ENCODE results near the gene SDR9C7. TPM values are rescaled to one million over a fixed set of nuclear protein-coding genes. Genes with fewer than 3 reads are reported as not detected.
"Not testable (repeated sequence)": the region's sequence is repeated elsewhere in the genome, so short reads cannot be mapped to it uniquely, and the experiment has no call there.

Gene SDR9C7
- total RNA-seq, result not detected

DNA sequence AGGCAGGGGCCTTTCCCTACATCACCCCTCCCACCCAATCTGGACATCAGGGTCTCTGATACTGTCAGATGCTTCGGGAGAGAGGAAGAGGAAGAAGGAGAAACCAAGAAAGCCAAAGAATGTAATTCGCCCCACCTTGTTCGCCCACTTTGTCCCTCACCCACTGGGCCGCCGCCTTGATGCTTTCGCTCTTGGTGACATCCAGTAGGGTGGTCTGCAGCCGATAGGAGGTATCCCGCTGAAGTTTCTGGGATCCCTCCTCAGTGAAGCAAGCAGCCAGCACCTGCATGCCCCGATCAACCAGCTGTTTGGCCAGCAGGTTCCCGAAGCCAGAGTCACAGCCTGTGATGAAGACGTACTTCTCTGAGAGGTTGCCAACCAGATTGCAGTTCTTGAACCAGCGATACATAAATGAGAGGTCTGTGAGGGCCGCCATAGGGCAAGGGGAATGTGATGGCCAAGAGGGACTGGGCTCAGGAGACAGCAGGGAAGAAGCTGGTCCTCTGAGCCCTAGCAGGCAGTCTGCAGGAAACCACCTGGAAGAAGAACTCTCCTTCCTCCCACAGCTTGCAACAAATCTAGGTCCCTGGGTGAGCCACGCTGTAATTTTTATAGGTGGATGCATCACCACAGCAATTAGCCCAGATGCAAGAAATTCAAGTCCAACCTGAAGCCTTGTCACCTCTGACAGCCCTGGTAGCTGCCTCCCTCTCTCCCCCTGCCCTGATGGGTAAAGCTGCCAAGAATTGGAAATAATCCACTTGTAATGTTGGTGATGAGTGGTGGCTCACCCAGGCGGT lies at the start of gene SDR9C7:
TSS of gene SDR9C7 (minus strand) at position 583 of the 800 bp plus-strand sequence. CDS start at position 436, 147 bp downstream.
- POLR2A ChIA-PET, result no interaction called here
- H3K4me3 Mint-ChIP-seq, result no peak within 1 kb of the TSS
- intact Hi-C loops (cut with micrococcal nuclease), result no loop called here
- H3K4me1 Mint-ChIP-seq (ENCODE audit: low read depth), result peaks cover 3% of the 10 kb centered on the region
- no peaks in the 10 kb centered on the region for H3K36me3 Mint-ChIP-seq
- DNase-seq, result no peak
- H3K27ac Mint-ChIP-seq, result no peak within 1 kb of the TSS
- H3K9me3 Mint-ChIP-seq, result no peaks in the 10 kb centered on the region
- peaks cover 2% of the 10 kb centered on the region for H3K27me3 Mint-ChIP-seq
- CTCF ChIA-PET, result no interaction called here

DNA sequence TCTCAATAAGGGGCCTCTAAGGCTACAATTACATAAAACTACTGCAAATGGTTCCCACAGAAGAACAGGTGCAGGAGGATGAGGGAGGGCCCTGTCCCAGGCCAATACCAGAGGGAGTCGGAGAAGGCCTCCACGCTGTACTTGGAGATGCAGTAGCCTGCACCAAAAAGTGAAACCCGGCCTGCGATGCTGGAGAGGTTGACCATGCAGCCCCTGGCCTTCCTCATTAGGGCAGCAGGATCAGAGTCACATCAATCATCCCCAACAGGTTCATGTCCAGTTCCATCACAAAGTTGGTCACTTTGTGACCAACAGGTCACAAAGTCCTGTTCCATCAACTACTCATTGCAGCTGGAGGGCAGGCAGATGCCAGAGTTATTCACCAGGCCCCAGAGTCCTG lies 49.2 kb upstream of the SDR9C7 start:
- CTCF ChIA-PET, result no interaction called here
- Mint-ChIP-seq H3K4me1 (ENCODE audit: low read depth) (peaks cover 3% of the 10 kb centered on the region), H3K27me3 (no peaks in the 10 kb centered on the region), H3K27ac (no peak overlapping the region), H3K4me3 (no peak overlapping the region), H3K36me3 (no peaks in the 10 kb centered on the region), H3K9me3 (no peaks in the 10 kb centered on the region)
- intact Hi-C loops (cut with micrococcal nuclease), result no loop called here
- POLR2A ChIA-PET, result no interaction called here
- no peak for DNase-seq

DNA sequence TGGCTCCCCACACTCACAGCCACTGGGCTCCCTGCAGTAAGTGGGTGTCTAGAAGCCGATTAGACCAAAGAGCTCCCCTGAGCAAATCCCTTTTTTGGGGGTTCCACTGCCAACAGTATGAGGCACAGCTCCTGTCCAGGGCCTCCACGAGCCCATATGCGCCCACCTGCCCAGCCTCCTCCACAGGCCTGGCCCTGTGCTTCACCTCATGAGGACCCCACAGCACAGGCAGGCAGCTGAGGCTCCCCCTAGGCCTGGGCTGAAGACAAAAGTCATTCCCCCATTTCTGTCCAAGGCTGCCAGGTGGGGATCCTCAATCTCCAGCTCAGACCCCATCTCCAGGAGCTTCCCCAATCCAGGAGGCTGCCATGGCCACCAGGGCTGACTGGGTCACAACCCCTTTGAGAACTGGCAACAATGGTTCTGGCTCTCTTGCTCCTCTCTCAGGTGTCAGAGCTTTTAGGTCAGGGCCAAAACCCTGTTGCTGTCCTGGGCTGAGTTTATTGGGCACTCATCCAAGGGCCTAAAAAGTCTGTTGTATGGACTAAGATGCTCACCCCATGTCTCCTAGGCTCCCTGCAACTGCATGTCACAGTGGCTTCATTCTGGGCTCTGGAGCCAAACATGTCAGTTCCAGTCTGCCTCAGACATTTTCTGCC lies 48.5 kb upstream of the SDR9C7 start:
- H3K9me3 Mint-ChIP-seq; POLR2A ChIA-PET; CTCF ChIA-PET; H3K27me3 Mint-ChIP-seq; H3K27ac Mint-ChIP-seq; H3K4me3 Mint-ChIP-seq; H3K36me3 Mint-ChIP-seq; DNase-seq; intact Hi-C loops (cut with micrococcal nuclease); H3K4me1 Mint-ChIP-seq (ENCODE audit: low read depth): not testable (repeated sequence)

DNA sequence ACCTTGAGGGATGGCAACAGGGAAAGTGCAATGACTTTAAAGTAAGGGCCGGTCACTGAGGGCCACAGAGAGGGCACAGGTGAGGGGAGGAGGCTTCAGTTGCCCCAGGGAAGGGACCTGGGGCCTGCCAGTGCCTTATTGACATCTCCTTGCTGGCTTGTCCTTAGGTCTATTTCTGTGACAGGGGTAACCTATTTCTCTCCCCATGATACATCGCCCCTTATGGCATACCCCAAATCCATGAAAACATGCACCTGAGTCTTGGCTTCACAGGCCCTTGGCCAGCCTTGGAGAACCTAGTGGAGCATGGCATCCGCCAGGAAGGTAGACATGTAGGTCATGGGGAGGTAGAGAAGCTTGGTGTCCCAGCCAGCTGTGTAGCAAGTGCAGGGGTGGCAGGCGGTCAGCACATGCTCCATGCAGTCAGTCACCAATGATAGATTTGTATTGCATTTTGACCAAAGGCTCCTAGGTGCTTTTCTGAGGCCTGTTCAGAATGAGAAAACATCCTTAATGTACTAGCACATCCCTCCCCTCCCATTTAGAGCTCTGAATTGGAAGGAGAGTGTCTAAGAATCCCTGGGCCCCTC lies 46.8 kb upstream of the SDR9C7 start:
- CTCF ChIA-PET, result no interaction called here
- no peak overlapping the region for H3K4me3 Mint-ChIP-seq
- no peaks in the 10 kb centered on the region for H3K36me3 Mint-ChIP-seq
- H3K27ac Mint-ChIP-seq, result no peak overlapping the region
- DNase-seq, result no peak
- POLR2A ChIA-PET, result no interaction called here
- H3K9me3 Mint-ChIP-seq, result no peaks in the 10 kb centered on the region
- no peaks in the 10 kb centered on the region for H3K4me1 Mint-ChIP-seq (ENCODE audit: low read depth)
- no peaks in the 10 kb centered on the region for H3K27me3 Mint-ChIP-seq
- intact Hi-C loops (cut with micrococcal nuclease), result no loop called here

DNA sequence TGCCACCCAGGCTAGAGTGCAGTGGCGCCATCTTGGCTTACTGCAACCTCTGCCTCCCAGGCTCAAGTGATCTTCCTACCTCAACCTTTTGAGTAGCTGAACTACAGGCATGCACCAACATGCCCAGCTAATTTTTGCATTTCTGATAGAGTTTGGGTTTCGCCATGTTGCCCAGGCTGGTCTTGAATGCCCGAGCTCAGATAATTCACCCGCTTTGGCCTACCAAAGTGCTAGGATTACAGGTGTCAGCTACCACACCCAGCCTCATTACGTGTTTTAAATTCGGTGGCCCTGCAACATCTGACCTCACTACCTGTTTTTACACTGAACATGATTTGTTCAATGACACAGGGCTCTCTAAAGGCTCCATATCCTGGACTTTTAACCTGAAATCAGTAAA lies 46.1 kb upstream of the SDR9C7 start:
- ChIA-PET POLR2A (no interaction called here), CTCF (no interaction called here)
- Mint-ChIP-seq H3K36me3 (no peaks in the 10 kb centered on the region), H3K9me3 (no peaks in the 10 kb centered on the region), H3K27me3 (no peaks in the 10 kb centered on the region), H3K4me1 (ENCODE audit: low read depth) (no peaks in the 10 kb centered on the region), H3K4me3 (no peak overlapping the region), H3K27ac (no peak overlapping the region)
- no peak for DNase-seq
- intact Hi-C loops (cut with micrococcal nuclease), result no loop called here

DNA sequence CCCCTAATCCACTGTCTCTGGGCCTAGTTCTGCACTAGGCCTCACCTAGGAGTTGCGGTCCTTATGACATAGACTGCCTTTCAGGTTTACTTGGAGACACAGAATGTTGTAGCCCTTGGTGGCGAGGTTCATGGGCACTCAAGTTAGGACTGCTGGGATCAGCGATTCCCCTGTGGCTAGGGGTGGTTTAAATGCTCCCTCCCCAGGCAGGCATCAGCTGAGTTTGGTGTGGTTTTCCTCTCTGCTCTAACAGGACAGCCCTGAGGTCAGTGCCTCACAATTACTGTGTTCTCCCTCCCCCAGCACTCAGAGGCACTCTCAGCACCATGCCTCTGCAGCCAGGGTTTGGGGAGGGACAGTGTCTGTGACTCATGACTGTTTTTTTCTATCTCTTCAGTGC lies 45.4 kb upstream of the SDR9C7 start:
- ChIA-PET POLR2A (no interaction called here), CTCF (interaction anchor here (1.2 kb wide), 1 partner anchor 8 kb away, joined by 7 read pairs; no protein-coding TSS in a partner anchor)
- Mint-ChIP-seq H3K36me3 (no peaks in the 10 kb centered on the region), H3K4me3 (no peak overlapping the region), H3K27me3 (no peaks in the 10 kb centered on the region), H3K4me1 (ENCODE audit: low read depth) (no peaks in the 10 kb centered on the region), H3K9me3 (no peaks in the 10 kb centered on the region), H3K27ac (no peak overlapping the region)
- intact Hi-C loops (cut with micrococcal nuclease), result no loop called here
- DNase-seq, result no peak

DNA sequence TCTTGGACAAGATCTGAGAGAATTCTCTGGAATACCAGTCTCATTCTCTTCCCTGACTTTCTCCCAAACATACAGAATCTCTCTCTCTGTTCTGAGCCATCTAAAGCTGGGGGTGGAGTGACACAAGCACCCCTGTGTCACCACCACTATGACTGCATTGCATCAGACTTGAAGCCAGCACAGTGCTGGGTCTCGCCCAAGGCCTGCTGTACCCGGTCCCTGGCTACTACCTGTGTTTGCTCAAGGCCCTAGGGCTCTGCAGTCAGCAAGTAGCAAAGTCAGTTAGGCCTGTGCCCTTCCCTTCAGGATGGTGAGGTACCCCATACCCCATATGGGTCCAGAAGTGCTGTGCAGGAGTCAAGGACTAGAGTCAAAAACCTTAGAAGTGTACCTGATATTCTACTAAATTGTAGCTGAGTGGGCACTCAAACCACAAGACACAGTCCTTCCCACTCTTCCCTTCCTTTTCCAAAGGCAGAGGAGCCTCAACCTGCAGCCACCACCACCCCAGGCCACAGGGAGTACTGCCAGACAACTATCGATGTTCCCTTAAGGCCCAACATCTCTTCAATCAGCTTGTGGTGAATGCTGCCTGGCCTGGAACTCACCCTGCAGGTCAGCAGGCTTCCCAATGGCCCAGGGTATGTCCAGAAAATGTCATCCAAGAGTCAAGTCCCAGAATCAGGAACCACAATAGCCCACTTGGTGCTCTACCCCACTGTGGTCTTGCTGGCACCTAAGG lies 44.4 kb upstream of the SDR9C7 start:
- H3K4me1 Mint-ChIP-seq (ENCODE audit: low read depth), result no peaks in the 10 kb centered on the region
- H3K36me3 Mint-ChIP-seq, result no peaks in the 10 kb centered on the region
- no peaks in the 10 kb centered on the region for H3K9me3 Mint-ChIP-seq
- intact Hi-C loops (cut with micrococcal nuclease), result no loop called here
- ChIA-PET POLR2A (no interaction called here), CTCF (interaction anchor here (1.2 kb wide), 1 partner anchor 9 kb away, joined by 7 read pairs; no protein-coding TSS in a partner anchor)
- no peaks in the 10 kb centered on the region for H3K27me3 Mint-ChIP-seq
- no peak overlapping the region for H3K27ac Mint-ChIP-seq
- no peak for DNase-seq
- H3K4me3 Mint-ChIP-seq, result no peak overlapping the region

DNA sequence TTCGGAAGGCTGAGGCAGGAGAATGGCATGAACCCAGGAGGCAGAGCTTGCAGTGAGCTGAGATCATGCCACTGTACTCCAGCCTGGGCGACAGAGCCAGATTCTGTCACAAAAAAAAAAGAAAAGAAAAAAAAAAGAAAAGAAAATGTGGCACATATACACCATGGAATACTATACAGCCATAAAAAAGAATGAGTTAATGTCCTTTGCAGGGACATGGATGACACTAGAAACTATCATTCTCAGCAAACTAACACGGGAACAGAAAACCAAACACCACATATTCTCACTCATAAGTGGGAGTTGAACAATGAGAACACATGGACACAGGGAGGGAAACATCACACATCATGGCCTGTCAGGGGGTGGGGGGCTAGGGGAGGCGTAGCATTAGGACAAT lies 43.2 kb upstream of the SDR9C7 start:
- DNase-seq; CTCF ChIA-PET; H3K36me3 Mint-ChIP-seq; H3K27ac Mint-ChIP-seq; H3K4me3 Mint-ChIP-seq; H3K4me1 Mint-ChIP-seq (ENCODE audit: low read depth); intact Hi-C loops (cut with micrococcal nuclease); POLR2A ChIA-PET; H3K9me3 Mint-ChIP-seq; H3K27me3 Mint-ChIP-seq: not testable (repeated sequence)

DNA sequence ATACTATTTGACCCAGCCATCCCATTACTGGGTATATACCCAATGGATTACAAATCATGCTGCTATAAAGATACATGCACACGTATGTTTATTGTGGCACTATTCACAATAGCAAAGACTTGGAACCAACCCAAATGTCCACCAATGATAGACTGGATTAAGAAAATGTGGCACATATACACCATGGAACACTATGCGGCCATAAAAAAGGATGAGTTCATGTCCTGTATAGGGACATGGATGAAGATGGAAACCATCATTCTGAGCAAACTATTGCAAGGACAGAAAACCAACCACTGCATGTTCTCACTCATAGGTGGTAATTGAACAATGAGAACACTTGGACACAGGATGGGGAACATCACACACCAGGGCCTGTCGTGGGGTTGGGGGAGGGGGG lies 40.0 kb upstream of the SDR9C7 start:
- H3K27me3 Mint-ChIP-seq; H3K9me3 Mint-ChIP-seq; DNase-seq; POLR2A ChIA-PET; H3K27ac Mint-ChIP-seq; intact Hi-C loops (cut with micrococcal nuclease); H3K36me3 Mint-ChIP-seq; H3K4me3 Mint-ChIP-seq; H3K4me1 Mint-ChIP-seq (ENCODE audit: low read depth); CTCF ChIA-PET: not testable (repeated sequence)

DNA sequence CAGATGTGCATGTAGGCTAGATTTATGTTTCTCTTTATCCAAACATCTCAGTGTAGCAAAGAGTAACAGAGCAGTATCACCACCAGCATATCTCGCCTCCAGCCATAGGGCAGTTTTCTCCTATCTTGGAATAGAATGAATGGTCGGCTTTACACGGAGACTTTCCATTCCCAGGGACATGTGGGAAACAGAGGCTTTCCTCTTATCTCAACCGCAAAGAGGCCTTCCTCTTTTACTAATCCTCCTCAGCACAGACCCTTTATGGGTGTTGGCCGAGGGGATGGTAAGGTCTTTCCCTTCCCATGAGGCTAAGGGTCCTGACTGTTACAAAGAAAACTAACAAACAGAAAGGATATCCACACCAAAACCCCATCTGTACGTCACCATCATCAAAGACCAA lies 34.7 kb upstream of the SDR9C7 start:
- H3K27ac Mint-ChIP-seq; DNase-seq; POLR2A ChIA-PET; intact Hi-C loops (cut with micrococcal nuclease); H3K36me3 Mint-ChIP-seq; H3K9me3 Mint-ChIP-seq; H3K27me3 Mint-ChIP-seq; H3K4me1 Mint-ChIP-seq (ENCODE audit: low read depth); H3K4me3 Mint-ChIP-seq: not testable (repeated sequence)
- CTCF ChIA-PET, result interaction anchor here (1.5 kb wide), 1 partner anchor 18 kb away, joined by 4 read pairs; no protein-coding TSS in a partner anchor

DNA sequence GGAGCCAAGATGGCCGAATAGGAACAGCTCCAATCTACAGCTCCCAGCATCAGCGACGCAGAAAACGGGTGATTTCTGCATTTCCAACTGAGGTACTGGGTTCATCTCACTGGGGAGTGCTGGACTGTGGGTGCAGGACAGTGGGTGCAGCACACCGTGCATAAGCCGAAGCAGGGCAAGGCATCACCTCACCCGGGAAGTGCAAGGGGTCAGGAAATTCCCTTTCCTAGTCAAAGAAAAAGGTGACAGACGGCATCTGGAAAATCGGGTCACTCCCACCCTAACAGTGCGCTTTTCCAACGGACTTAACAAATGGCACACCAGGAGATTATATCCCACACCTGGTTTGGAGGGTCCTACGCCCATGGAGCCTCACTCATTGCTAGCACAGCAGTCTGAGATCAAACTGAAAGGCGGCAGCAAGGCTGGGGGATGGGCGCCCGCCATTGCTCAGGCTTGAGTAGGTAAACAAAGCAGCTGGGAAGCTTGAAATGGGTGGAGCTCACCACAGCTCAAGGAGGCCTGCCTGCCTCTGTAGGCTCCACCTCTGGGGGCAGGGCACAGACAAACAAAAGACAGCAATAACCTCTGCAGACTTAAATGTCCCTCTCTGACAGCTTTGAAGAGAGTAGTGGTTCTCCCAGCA lies 31.9 kb upstream of the SDR9C7 start:
- H3K27ac Mint-ChIP-seq; DNase-seq; H3K9me3 Mint-ChIP-seq; CTCF ChIA-PET; H3K36me3 Mint-ChIP-seq; H3K4me1 Mint-ChIP-seq (ENCODE audit: low read depth); intact Hi-C loops (cut with micrococcal nuclease); POLR2A ChIA-PET; H3K27me3 Mint-ChIP-seq; H3K4me3 Mint-ChIP-seq: not testable (repeated sequence)

DNA sequence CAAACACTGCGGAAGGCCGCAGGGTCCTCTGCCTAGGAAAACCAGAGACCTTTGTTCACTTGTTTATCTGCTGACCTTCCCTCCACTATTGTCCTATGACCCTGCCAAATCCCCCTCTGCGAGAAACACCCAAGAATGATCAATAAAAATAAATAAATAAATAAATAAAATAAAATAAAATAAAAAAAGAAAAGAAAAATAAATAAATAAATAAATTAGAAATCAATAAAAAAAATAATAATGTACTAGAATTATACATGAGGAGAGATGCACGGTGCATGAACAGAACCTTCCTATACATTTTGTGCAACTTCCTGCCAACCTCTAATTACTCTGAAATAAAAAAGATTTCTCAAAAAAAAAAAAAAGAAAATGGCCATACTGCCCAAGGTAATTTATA lies 30.9 kb upstream of the SDR9C7 start:
- H3K4me1 Mint-ChIP-seq (ENCODE audit: low read depth); H3K4me3 Mint-ChIP-seq; H3K36me3 Mint-ChIP-seq; CTCF ChIA-PET; H3K27me3 Mint-ChIP-seq; H3K27ac Mint-ChIP-seq; DNase-seq; H3K9me3 Mint-ChIP-seq; intact Hi-C loops (cut with micrococcal nuclease); POLR2A ChIA-PET: not testable (repeated sequence)
